Suprapubic skin (tissue), 4 donors: ENCODE measurements around the gene MCRIP2. TPM values are rescaled to one million over a fixed set of nuclear protein-coding genes. Genes with fewer than 3 reads are reported as not detected.

Source experiments
- DNase-seq, 2 donors: peaks; one replicate each; pipeline ENCODE4 v3.0.0-alpha.2; 2019; ENCODE audit warnings: low spot score in 2 of 2
- H3K27ac ChIP-seq: fragments of 200-600 bp; sonication (generic); one replicate; pipeline ENCODE4 v1.5.1; 2019
- H3K27me3 ChIP-seq: fragments of 200-600 bp; sonication (generic); one replicate; pipeline ENCODE4 v1.5.1; 2019
- H3K36me3 ChIP-seq: fragments of 200-600 bp; sonication (generic); one replicate; pipeline ENCODE4 v1.5.1; 2019
- H3K4me1 ChIP-seq: fragments of 200-600 bp; sonication (generic); one replicate; pipeline ENCODE4 v1.5.1; 2019
- H3K4me3 ChIP-seq: fragments of 200-600 bp; sonication (generic); one replicate; pipeline ENCODE4 v1.5.1; 2019; ENCODE audit warnings: mild to moderate bottlenecking
- H3K9me3 ChIP-seq: fragments of 200-600 bp; sonication (generic); one replicate; pipeline ENCODE4 v1.5.1; 2019
- CTCF ChIP-seq, 2 donors: fragments of 200-600 bp in 1 of 2; fragments of 450-650 bp in 1 of 2; sonication (generic) in 1 of 2; IDR thresholded peaks; one replicate each; pipeline ENCODE4 v1.5.1; 2016 to 2019; ENCODE audit warnings: antibody characterized with exemption in 2 of 2, mild to moderate bottlenecking in 1 of 2, moderate library complexity in 1 of 2
- EP300 ChIP-seq: sonication (generic); formaldehyde crosslinking; IDR thresholded peaks from one replicate; pipeline ENCODE4 v1.6.1; 2017; ENCODE audit warnings: antibody characterized with exemption
- POLR2A ChIP-seq, 2 donors: fragments of 450-650 bp; IDR thresholded peaks; one replicate each; pipeline ENCODE4 v1.6.1; 2017; ENCODE audit warnings: antibody characterized with exemption in 2 of 2, mild to moderate bottlenecking in 2 of 2, moderate library complexity in 2 of 2
- POLR2AphosphoS5 ChIP-seq, 3 donors: sonication (generic); formaldehyde crosslinking; IDR thresholded peaks; one replicate each; pipeline ENCODE4 v1.6.1; 2017; ENCODE audit warnings: antibody characterized with exemption in 3 of 3
- WGBS: methylation state at CpG from one replicate; pipeline ENCODE4 v1.1.5; 2018; 5-methylcytosine and 5-hydroxymethylcytosine counted together
- total RNA-seq, 4 donors: library from RNA; depleted of rRNA; stranded (reverse); fragments of >200 nt; gene quantifications; one replicate each; pipeline ENCODE4 v1.1.0, GENCODE V29; 2016

MCRIP2 gene
- total RNA-seq, 4 donors from 2014 or later, result 10.3 to 29.8 (median 24.2) TPM

- Histone ChIP-seq H3K36me3 (peaks cover 41% of the 10 kb centered on the region), H3K27ac (peak within 1 kb of the TSS; percentile 77), H3K27me3 (no peaks in the 10 kb centered on the region), H3K9me3 (no peaks in the 10 kb centered on the region), H3K4me3 (peak within 1 kb of the TSS; percentile 84), H3K4me1 (peaks cover 27% of the 10 kb centered on the region)
- TF ChIP-seq EP300 (no peak), CTCF (IDR thresholded peaks at IDR 0.05) (peak; percentile 81 to 97), POLR2AphosphoS5 (IDR thresholded peaks at IDR 0.05) (peak in 2 of 3 donors; percentile 61 to 76), POLR2A (IDR thresholded peaks at IDR 0.05) (peak in 1 of 2 donors; percentile 51)
- WGBS, result 0% methylated on average over 12 of the region's 78 CpGs
- DNase-seq, result peak; percentile 94 to 96
Measured at GRCh38 chr16:667780-668518, 26.3 kb downstream of the MCRIP2 start, which contains the start of gene RHOT2. Gene RHOT2 (plus strand): TSS chr16:668132. CDS start chr16:668200, 68 bp downstream.

- H3K4me1 ChIP-seq, result peaks cover 27% of the 10 kb centered on the region
- H3K27ac ChIP-seq, result peak overlapping the region; percentile 77
- TF ChIP-seq EP300 (no peak), POLR2A (IDR thresholded peaks at IDR 0.05) (no peak), POLR2AphosphoS5 (IDR thresholded peaks at IDR 0.05) (no peak), CTCF (IDR thresholded peaks at IDR 0.05) (no peak)
- H3K27me3 ChIP-seq, result no peaks in the 10 kb centered on the region
- H3K4me3 ChIP-seq, result peak overlapping the region; percentile 84
- H3K36me3 ChIP-seq, result peaks cover 48% of the 10 kb centered on the region
- no peak for DNase-seq
- H3K9me3 ChIP-seq, result no peaks in the 10 kb centered on the region
- WGBS, result no CpG with 5 or more reads among the region's 50 CpGs
Measured at GRCh38 chr16:668519-669171, 27.0 kb downstream of the MCRIP2 start.

- Histone ChIP-seq H3K9me3 (no peaks in the 10 kb centered on the region), H3K4me1 (peaks cover 27% of the 10 kb centered on the region), H3K27ac (no peak overlapping the region), H3K36me3 (peaks cover 51% of the 10 kb centered on the region), H3K27me3 (no peaks in the 10 kb centered on the region), H3K4me3 (no peak overlapping the region)
- WGBS, result 84% methylated on average over 6 of the region's 13 CpGs
- DNase-seq, result no peak
- no peak for TF ChIP-seq EP300
- no peak for TF ChIP-seq POLR2AphosphoS5 (IDR thresholded peaks at IDR 0.05)
- TF ChIP-seq POLR2A (IDR thresholded peaks at IDR 0.05), result no peak
- no peak for TF ChIP-seq CTCF (IDR thresholded peaks at IDR 0.05)
Measured at GRCh38 chr16:669666-670065, 28.0 kb downstream of the MCRIP2 start.

- Histone ChIP-seq H3K4me1 (peaks cover 36% of the 10 kb centered on the region), H3K9me3 (no peaks in the 10 kb centered on the region), H3K4me3 (no peak overlapping the region), H3K27ac (no peak overlapping the region), H3K36me3 (peaks cover 51% of the 10 kb centered on the region), H3K27me3 (no peaks in the 10 kb centered on the region)
- 85% methylated on average over 16 of the region's 52 CpGs for WGBS
- no peak for DNase-seq
- no peak for TF ChIP-seq CTCF (IDR thresholded peaks at IDR 0.05)
- TF ChIP-seq POLR2AphosphoS5 (IDR thresholded peaks at IDR 0.05), result no peak
- no peak for TF ChIP-seq EP300
- TF ChIP-seq POLR2A (IDR thresholded peaks at IDR 0.05), result no peak
Measured at GRCh38 chr16:670485-671352, 29.1 kb downstream of the MCRIP2 start.
